NCI-H774 (cell line): ENCODE measurements around the gene TTC13.
A peak's percentile ranks its signal among the peaks of the same experiment; 100 is the strongest.
"Not testable (repeated sequence)": the region's sequence is repeated elsewhere in the genome, so short reads cannot be mapped to it uniquely, and the experiment has no call there.

Source experiments
- DNase-seq: peaks from one replicate; lab custom pipeline; 2025; lab: John Stamatoyannopoulos, UW

TTC13 gene

GRCh38 chr1:230978491-230979388, at the start of gene TTC13, which contains the start of gene ARV1:
TTC13 (minus strand) TSS chr1:230978861; CDS start chr1:230978830, 31 bp downstream.
ARV1 (plus strand) TSS chr1:230979094; CDS start chr1:230979106, 12 bp downstream.
- peak; percentile 99 for DNase-seq

- DNase-seq, result no peak
Observed at GRCh38 chr1:231027971-231028370, 49.3 kb upstream of the TTC13 start.

GRCh38 chr1:231027136-231027925, 48.7 kb upstream of the TTC13 start:
- DNase-seq, result no peak

GRCh38 chr1:231026576-231026975, 47.9 kb upstream of the TTC13 start:
- no peak for DNase-seq

GRCh38 chr1:231023150-231023549, 44.5 kb upstream of the TTC13 start:
- DNase-seq, result no peak

GRCh38 chr1:231022543-231022942, 43.9 kb upstream of the TTC13 start:
- not testable (repeated sequence) for DNase-seq

GRCh38 chr1:231021540-231022031, 42.9 kb upstream of the TTC13 start:
- DNase-seq, result no peak

GRCh38 chr1:231020816-231021215, 42.2 kb upstream of the TTC13 start:
- DNase-seq, result no peak

- DNase-seq, result no peak
Observed at GRCh38 chr1:231020139-231020601, 41.5 kb upstream of the TTC13 start.

- no peak for DNase-seq
Observed at GRCh38 chr1:231019711-231020110, 41.0 kb upstream of the TTC13 start.

- no peak for DNase-seq
Observed at GRCh38 chr1:231016966-231017365, 38.3 kb upstream of the TTC13 start.

GRCh38 chr1:231016234-231016633, 37.6 kb upstream of the TTC13 start:
- no peak for DNase-seq

GRCh38 chr1:231013391-231014015, 34.8 kb upstream of the TTC13 start:
- no peak for DNase-seq

- DNase-seq, result no peak
Observed at GRCh38 chr1:231011963-231012362, 33.3 kb upstream of the TTC13 start.

GRCh38 chr1:231011360-231011759, 32.7 kb upstream of the TTC13 start:
- no peak for DNase-seq

- not testable (repeated sequence) for DNase-seq
Observed at GRCh38 chr1:231007535-231007934, 28.9 kb upstream of the TTC13 start.

GRCh38 chr1:231001892-231002291, 23.2 kb upstream of the TTC13 start:
- no peak for DNase-seq

- no peak for DNase-seq
Observed at GRCh38 chr1:231000639-231001038, 22.0 kb upstream of the TTC13 start.

- no peak for DNase-seq
Observed at GRCh38 chr1:231000201-231000600, 21.5 kb upstream of the TTC13 start.

- DNase-seq, result no peak
Observed at GRCh38 chr1:230994860-230995259, 16.2 kb upstream of the TTC13 start.

GRCh38 chr1:230992100-230992774, 13.6 kb upstream of the TTC13 start:
- DNase-seq, result peak; percentile 93
